ENCODE data around the gene GFY.
A peak's percentile ranks its signal among the peaks of the same experiment; 100 is the strongest.

GFY gene

DNA sequence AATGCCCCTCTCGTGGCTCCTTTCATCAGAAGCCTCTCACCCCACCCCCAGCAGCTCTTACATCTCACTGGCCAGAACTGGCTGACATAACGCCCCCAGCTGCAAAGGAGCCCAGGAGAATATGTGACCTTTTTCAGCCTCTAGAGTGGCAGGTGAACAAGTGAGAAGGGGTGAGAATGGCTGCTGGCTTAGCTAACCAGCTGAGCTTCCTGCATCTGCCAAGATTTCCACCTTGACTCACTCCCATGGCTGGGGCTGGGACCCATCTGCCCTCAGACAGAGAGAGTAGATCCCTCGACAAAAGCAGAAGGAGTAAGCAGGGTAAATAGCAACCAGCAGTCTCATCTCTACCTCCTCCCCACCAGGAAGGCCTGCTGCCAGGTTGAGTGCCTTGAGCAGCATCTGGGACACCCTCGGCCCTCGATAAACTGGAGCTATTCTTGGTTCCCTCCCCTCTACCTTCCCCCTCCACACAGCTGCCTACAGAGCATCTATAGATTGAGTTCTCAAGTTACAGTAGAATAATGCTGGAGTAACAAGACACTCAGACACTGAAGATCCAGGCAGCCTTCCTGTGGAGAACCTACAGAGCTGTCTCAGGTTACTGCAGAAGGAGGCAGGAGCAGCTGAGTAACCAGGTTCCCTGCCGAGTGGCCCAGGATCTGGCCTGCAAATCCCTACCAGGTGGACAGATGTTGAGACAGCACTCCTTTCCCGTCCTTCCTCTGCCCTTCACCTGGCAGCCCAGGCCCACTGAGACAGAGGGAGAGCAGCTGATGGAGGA is 21.6 kb upstream of the GFY start:
- intact Hi-C loops (cut with DNase I), result no loop called here
- no peak for DNase-seq

DNA sequence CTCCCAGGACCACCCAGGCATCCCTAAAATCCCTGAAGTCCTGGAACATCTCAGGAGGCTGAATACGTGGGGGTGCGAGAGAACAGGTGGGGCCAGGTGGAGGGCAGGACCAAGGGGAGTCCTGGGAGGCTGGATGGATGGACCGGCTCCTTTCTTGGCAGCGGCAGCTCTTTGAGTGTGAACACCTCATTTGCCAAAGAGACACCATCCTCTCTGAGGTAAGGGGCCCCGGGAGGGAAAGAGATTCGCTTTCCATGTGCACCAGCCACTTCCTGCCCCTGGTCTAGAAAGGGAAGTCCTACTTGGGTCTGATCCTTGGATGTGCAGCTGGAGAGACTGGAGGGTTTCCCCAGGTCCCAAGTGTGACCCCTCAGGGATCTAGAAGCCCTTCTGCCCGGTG is 18.1 kb upstream of the GFY start:
- intact Hi-C loops (cut with DNase I), result no loop called here
- no peak for DNase-seq

DNA sequence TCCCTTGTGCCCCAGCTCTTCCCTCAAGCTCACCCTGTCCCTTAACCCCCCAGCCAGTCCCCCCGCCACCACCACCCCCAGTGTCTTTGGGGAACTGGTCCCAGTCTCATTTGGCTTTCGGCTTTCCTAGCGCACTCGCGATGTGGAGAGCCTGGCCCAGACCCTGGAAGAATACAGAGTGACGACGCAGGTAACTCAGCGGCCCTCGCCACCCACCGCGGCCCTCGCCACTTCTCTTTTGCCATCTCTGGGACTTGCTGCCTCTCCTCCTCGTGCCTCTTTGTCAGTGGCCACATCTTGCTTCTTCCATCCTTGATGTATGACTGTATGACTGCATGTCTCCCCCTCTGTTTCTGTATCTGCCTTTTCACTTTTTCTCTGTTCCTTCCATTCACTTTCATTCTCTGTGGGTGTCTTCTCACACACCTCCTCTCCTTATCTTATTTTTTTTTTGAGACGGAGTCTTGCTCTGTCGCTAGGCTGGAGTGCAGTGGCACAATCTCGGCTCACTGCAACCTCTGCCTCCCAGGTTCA is 17.6 kb upstream of the GFY start:
- intact Hi-C loops (cut with DNase I), result no loop called here
- no peak for DNase-seq

DNA sequence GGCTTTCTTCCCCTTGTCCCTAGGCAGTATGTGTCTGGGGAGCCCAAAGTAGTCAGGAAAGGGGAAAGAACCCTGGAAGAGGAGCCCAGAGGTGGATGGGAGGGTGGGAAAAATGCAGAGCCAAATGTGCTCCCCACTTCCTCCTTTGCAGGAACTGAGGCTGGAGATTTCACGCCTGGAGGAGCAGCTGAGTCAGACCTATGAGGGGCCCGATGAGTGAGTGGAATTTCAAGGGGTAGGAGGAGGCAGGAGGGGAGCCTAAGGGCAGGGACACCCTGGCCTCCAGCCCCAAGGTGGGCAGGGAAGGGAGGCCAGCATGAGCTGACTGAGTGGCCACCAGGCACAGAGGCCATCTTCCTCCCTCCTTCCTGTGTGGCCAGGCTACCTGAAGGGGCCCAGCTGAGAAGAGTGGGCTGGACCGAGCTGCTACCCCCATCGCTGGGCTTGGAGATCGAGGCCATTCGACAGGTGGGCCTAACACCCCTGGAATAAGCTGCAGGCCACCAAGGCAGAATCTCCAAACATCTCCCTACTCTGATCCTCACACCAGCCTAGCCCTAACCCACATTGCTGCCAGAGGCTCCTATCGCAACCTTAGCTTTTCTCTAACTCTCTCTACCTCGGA is 16.3 kb upstream of the GFY start:
- intact Hi-C loops (cut with DNase I), result no loop called here
- no peak for DNase-seq

DNA sequence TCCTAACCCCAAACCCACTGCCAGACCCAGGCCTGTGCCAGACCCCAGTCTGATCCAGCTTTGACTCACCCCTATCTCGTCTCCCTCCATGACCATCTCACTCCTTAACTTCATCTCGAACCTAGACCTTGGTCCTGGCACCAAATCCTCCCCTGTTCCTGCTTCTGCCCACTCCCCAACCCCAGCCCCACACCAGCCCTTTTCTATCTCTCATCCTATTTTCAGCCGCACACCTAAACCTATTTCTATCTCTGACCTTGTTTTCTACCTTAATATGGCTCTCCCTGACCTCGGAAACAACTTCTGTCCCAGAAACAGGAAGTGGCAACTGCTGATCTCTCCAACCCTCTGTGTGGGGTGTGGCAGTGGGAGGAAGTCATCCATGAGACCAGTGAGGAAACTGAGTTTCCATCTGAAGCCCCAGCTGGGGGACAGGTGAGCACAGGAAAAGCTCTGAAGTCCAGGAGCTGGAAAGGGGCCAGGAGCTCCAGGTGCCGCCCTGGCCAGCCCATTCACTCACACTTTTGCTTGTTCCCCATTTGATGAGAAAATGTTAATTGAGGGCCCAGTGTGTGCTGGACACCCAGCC is 15.7 kb upstream of the GFY start:
- DNase-seq, result no peak
- intact Hi-C loops (cut with DNase I), result no loop called here

DNA sequence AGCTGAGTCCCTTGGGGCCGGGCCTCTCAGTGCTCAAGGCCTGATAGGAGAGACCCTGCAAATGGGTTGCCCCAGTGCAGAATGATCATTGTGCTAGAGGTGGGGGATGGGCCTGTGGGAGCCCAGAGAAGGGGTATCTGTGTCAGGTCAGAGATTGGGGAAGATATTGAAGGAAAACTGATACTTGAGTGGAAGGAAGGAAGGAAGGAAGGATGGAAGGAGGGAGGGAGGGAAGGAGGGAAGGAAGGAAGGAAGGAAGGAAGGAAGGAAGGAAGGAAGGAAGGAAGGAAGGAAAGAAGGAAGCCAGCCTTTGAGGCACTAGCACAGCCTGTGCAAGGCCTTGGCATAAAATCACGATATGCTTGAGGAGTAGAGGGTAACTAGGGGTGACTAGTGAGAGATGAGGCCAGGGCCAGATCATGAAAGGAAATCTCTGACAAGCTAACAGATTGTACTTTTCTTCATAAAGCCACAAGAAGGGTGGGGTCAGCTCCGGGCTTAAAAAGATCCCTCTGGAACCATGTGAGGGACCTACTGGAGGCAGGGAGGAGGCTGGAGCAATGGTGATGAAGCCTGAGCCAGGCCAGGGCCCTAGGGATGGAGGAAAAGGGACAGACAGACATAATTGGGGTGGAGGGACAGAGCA is 13.4 kb upstream of the GFY start:
- DNase-seq, result no peak
- intact Hi-C loops (cut with DNase I), result no loop called here

DNA sequence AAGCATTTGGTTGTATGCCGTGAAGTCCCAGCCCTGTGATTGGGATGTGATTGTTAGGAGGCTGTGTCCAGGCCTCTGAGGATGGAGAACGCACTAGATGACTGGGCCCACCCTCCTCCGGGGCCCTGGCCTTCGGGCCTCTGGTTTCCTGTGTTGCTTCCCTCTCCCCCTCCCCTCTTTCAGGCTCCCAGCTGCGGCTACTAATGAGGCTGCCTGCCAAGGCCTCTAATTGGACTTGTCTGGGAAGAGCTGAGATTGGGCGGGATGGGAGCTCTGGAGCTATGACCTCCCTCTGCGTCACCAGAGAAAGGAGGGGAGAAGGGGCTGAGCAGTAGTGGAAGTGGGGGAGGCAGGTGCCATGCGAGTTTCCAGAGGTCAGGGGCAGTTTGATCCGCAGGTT is 11.8 kb upstream of the GFY start:
- no peak for DNase-seq
- intact Hi-C loops (cut with DNase I), result no loop called here

DNA sequence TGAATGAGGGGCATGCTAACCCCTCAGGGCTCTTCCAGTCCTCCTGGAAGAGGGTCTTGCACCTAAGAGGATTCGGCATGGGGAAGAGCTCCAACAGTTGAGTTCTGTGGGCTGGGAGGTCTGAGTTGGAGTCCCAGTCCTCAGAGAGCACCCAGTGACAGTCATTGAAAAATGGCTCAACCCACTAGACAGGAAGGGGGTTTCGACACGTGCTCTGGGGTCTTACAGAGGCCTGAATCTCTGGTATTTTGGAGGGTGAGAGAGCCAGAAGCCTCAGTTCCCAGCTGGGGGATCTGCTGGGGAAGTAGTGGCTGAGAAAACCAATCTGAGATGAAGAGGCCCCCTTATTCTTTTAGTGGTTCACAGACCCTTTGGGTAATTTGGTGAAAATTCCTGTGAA is 10.9 kb upstream of the GFY start:
- intact Hi-C loops (cut with DNase I), result no loop called here
- no peak for DNase-seq

DNA sequence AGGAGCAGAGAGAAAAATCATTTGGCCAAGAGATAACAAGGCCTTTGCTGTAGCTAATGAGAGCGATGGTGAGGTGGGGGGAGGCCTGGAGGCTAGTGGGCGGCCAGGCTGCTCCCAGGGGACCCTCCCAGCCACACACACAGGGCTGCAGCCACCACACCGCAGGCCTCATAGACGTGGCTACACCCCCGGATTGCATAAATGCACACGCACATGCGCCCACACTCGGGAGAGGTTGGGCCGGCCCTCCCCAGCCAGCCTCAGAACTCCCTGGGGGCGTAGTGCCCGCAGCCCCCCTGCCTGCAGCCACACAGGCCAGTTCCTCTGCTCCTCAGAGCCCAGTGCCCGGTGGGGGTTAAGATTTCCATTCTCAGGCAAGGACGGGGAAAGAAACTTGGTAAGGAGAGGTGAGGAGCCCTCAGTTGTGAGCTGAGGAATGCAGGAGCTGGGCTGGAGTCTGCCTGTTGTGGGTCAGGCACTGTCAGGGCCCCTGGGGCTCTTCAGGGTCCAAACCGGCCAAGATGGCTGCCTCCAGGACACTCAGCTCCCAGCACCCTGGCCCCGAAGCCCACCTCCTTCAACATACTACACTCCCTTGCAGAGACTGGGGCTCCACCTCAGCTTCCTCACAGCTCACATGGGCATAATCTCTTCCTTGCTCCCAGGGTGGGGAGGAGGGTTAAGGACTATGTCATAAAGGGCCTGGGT is 9.9 kb upstream of the GFY start:
- no peak for DNase-seq
- intact Hi-C loops (cut with DNase I), result no loop called here

DNA sequence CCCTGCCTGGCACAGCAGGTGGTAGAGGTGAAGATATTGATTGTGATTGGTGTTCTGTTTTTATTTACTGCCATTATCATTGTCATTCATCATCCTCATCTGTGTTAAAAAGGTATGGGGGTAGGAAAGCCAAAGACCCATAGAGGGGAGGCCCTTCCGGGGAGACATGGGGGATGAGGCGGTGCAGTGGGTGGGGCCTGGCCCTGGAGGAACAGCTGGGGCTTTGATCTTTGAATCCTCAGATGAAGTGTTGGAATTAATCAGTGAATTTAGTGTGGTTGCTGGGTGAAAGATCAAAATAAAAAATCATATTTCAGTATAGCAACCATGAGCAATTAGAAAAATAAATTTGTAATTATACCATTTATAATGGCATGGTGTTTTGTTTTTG is 9.4 kb upstream of the GFY start:
- intact Hi-C loops (cut with DNase I), result no loop called here
- no peak for DNase-seq

DNA sequence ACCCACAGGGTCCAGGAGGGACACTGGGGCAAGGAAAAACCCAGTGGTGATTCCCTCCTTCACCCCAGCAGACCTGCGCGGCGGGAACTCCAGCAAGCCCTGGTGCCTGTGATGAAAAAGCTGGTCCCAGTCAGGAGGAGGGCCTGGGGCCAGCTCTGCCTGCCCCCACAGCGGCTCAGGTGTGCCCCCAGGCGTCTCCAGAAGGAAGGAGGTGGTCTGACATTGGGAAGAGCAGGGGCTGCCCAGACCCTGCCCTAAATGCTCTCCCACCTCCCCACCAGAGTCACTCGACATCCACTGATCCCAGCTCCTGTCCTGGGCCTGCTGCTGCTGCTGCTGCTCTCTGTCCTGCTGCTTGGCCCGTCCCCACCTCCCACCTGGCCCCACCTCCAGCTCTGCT is 8.1 kb upstream of the GFY start:
- intact Hi-C loops (cut with DNase I), result no loop called here
- no peak for DNase-seq

DNA sequence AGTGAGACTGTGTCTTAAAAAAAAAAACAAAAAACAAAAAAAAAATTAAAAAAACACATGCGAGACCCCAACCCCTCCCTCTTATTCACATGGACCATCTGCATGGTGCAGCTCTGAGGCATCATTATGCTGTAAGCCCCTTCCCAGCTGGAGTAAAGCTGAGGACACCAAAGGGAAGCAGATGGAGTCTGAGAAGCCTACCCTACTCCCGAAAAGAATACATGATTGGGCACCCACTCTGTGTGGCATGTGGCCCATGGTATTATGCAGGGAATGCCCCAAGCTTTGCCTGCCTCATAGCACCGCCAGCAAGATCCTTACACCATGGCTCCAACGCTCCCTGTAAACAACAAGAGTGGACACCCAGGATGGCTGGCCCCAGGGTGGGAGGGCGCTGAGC is 6.7 kb upstream of the GFY start:
- no peak for DNase-seq
- intact Hi-C loops (cut with DNase I), result no loop called here

DNA sequence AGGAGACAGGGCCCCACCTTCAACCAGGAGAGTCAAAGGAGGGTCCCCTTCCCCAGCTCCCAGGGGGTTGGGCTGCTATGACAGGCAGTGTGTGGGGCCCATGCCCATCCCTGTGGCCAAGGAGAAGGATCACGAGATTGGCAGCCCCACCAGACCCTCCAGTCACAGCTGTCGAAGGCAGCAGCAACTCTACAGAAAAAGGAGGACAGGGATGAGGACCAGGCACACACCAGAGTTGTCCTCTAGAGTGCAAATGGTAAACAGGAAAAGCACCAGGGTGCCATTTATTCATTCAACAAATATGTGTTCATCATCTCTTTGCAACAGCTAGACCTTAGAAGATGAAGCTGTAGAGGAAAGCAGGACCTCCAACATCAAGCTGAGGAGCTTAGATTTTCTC is 6.0 kb upstream of the GFY start:
- no peak for DNase-seq
- intact Hi-C loops (cut with DNase I), result no loop called here

DNA sequence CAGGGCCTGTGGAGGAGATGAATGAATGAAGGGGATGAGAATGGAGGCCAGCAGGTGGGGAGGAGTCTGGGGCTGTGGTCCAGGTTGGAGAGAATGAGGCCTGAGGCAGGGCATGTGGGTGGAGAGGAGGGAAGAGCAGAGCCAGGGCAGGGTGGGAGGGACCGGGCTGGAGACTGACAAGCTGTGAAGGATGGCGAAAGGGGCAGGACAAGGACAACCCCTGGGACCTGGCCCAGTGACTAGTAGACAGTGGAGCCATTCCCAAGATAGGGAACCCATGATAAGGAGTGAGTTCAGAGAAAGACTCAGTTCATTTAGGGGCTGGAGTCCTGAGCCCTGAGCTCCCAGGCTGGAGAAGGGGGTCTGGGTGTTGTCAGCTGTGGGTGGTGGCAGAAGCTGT is 5.0 kb upstream of the GFY start:
- DNase-seq, result no peak
- intact Hi-C loops (cut with DNase I), result no loop called here

DNA sequence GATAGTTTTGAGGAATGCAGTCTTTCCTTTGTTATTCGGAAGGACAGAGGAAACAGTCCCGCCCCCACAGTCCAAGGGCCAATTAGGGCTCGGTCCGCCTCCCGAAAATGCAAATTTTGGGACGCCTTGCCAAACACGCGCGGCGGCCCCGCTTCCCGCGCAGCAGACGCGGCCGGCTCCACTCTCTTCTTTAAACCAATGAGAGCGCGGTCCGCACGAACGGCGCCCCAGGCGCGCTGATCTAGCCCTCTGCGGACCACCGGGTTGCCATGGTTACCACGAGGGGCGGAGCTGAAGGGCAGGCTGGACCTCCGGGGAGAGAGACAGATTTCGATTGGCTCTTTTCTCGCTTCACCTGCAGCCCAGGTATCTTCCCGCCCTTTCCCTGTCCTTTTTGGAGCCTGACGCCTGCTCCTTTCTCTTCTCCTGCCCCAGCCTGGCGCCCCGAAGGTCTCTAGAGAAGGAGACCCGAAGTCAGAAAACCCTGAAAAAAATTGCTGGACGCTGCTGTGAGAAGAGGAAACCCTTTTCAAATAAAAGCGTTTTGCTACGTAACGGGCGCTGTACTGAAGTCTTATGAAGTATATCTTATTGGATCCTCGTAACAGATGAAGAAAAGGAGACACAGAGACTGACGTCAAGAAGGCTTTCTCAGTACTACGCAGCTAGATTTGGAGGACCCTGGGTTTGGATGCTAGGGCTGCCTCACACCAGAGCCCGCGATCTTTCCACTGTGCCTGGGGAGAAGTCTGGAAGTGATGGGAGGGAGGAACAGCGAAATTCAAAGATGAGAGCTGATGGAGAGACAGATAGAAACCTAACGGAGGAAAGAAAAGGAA is 3.9 kb upstream of the GFY start:
- peak in 30 of 42 donors; percentile 6 to 61 (median 22) for DNase-seq
- intact Hi-C loops (cut with DNase I), result no loop called here

DNA sequence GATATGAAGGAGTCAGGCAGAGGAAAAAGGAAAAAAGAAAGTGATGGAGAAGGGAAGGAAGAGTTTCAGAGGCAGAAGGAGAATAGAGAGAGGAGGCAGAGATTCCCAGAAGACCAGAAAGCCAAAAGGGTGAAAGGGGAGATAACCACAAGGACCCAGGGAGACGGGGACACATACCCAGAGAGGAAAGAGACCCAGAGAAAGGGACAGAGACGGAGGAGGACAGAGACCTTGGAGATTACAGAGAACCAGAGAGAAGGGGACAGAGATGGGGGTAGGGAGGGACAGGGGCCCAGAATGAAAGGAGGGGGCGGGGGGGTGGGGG is 3.3 kb upstream of the GFY start:
- no peak for DNase-seq
- intact Hi-C loops (cut with DNase I), result no loop called here

DNA sequence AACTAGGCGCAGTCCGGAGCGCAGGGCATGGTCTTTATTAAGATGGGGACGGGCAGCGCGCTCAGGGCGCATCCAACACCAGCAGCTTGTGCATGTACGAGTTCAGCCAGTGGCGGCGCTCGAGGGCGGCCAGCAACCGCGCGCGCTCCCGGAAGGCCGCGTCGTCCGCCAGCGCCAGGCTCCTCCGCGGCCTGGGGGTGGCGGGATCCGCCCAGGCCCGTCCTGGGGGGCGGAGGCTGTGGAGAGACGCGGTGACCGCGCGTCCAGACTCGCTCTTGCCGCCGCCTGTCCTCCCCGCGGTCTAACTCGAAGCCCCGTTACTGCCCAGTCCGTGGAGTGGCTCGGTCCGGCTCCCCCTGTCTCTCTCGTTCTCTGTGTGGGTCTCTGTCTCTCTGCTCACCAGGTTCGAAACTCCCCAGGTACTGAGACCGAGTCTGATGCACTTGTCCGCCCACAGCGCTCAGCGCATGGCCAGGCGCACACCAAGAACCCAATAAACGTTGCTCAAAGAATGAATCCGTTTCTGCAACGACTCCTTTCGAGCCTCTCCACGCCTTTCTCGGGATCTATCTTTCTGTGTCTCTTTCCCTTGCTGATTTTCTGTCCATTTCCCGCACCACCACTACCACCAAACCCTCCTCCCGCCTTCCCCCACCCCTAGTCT is 2.6 kb upstream of the GFY start:
- intact Hi-C loops (cut with DNase I), result no loop called here
- peak in 16 of 42 donors; percentile 10 to 55 (median 38) for DNase-seq
